ENCODE results near the gene METAP1D. TPM values are rescaled to one million over a fixed set of nuclear protein-coding genes. Genes with fewer than 3 reads are reported as not detected.

The METAP1D gene
- total and polyA plus RNA-seq, 2 donors from 2014 or later = 4.0 to 6.2 TPM

DNA sequence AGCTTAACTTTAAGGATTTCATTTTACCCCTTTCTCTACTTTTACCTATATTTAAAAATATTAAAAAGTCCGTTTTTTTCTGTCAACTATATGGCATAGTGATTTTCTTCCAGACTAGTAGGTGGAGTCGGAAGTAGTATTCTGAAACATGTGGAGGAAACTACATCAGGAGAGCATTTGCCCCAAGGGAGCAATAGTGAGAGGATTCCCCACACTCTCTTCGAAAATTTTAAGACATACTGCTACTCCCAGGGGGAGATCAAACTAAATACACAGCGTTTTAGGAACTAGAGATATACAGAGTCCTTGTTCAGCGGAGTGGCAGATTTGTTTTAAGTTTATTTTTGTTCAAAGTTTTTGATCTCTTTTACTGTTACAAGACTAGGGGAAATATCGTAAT, 40.6 kb downstream of the METAP1D start:
- no peak for FAIRE-seq

GRCh38 chr2:172046080-172046678, 46.4 kb downstream of the METAP1D start:
- intact Hi-C loops (cut with DNase I) = no loop called here
- no peak overlapping the region for H3K4me3 ChIP-seq (ENCODE audit: low read length in 3 of 3)
- H3K4me1 ChIP-seq (ENCODE audit: control insufficient read depth in 2 of 3, insufficient read depth in 2 of 3, low read depth in 1 of 3, low read length in 3 of 3) = no peaks in the 10 kb centered on the region
- no peak overlapping the region for H3K27ac ChIP-seq (ENCODE audit: low read depth in 2 of 2, low read length in 2 of 2)
- no peak for FAIRE-seq
- no peaks in the 10 kb centered on the region for H3K27me3 ChIP-seq (ENCODE audit: control insufficient read depth, insufficient read depth, low read length)
- DNase-seq = no peak
- no peak for TF ChIP-seq CTCF (IDR thresholded peaks at IDR 0.05; ENCODE audit: borderline replicate concordance, extremely low read depth, insufficient read depth)
- no peak overlapping the region for H3K9ac ChIP-seq (ENCODE audit: low read length in 3 of 3)
- H3K9me3 ChIP-seq (ENCODE audit: control insufficient read depth in 2 of 3, insufficient read depth in 1 of 3, low read length in 3 of 3) = no peaks in the 10 kb centered on the region
- H3K36me3 ChIP-seq (ENCODE audit: control insufficient read depth in 2 of 3, insufficient read depth in 3 of 3, low read length in 3 of 3) = no peaks in the 10 kb centered on the region

More for the DNA sequence above, 40.6 kb downstream of the METAP1D start:
- no peak for TF ChIP-seq CTCF (IDR thresholded peaks at IDR 0.05; ENCODE audit: borderline replicate concordance, extremely low read depth, insufficient read depth)
- no peaks in the 10 kb centered on the region for H3K4me1 ChIP-seq (ENCODE audit: control insufficient read depth in 2 of 3, insufficient read depth in 2 of 3, low read depth in 1 of 3, low read length in 3 of 3)
- H3K27me3 ChIP-seq (ENCODE audit: control insufficient read depth, insufficient read depth, low read length) = no peaks in the 10 kb centered on the region
- no peaks in the 10 kb centered on the region for H3K36me3 ChIP-seq (ENCODE audit: control insufficient read depth in 2 of 3, insufficient read depth in 3 of 3, low read length in 3 of 3)
- no peak overlapping the region for H3K4me3 ChIP-seq (ENCODE audit: low read length in 3 of 3)
- H3K9me3 ChIP-seq (ENCODE audit: control insufficient read depth in 2 of 3, insufficient read depth in 1 of 3, low read length in 3 of 3) = no peaks in the 10 kb centered on the region
- intact Hi-C loops (cut with DNase I) = no loop called here
- no peak overlapping the region for H3K9ac ChIP-seq (ENCODE audit: low read length in 3 of 3)
- DNase-seq = no peak
- H3K27ac ChIP-seq (ENCODE audit: low read depth in 2 of 2, low read length in 2 of 2) = no peak overlapping the region

DNA sequence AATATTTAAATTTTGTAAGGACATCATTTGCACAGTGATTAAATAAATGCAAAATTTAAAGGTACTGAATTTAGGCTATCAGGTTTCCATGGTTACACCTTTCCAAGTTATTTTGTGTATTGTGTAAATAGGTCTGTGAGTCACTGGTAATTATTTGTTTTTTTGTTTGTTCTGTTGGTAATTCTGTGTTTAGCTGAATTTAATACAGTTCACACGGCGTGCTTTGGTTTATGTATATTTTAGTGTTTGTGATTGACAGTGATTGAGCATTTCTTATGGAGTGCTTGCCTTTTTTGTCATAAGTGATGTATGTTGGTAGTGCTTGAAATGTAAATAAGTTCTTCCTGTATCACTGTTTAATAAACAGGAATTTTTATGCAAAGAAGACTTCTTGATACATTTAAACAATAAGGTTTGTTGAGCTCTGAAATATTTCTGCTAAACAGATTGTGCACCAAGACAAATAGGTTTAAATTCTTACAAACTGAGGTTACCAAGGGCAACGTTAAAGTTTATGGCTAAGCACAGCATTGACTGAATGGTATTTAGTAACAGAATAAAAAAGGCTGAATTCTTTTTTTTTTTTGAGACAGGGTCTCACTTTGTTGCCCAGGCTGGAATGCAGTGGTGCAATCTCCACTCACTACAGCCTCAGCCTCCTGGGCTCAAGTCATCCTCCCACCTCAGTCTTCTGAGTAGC, 47.3 kb downstream of the METAP1D start:
- intact Hi-C loops (cut with DNase I) = no loop called here
- H3K9ac ChIP-seq (ENCODE audit: low read length in 3 of 3) = no peak overlapping the region
- H3K27me3 ChIP-seq (ENCODE audit: control insufficient read depth, insufficient read depth, low read length) = no peaks in the 10 kb centered on the region
- no peak for TF ChIP-seq CTCF (IDR thresholded peaks at IDR 0.05; ENCODE audit: borderline replicate concordance, extremely low read depth, insufficient read depth)
- H3K27ac ChIP-seq (ENCODE audit: low read depth in 2 of 2, low read length in 2 of 2) = no peak overlapping the region
- H3K9me3 ChIP-seq (ENCODE audit: control insufficient read depth in 2 of 3, insufficient read depth in 1 of 3, low read length in 3 of 3) = no peaks in the 10 kb centered on the region
- H3K36me3 ChIP-seq (ENCODE audit: control insufficient read depth in 2 of 3, insufficient read depth in 3 of 3, low read length in 3 of 3) = no peaks in the 10 kb centered on the region
- DNase-seq (peak in 1 of 5 donors; percentile 32), FAIRE-seq (no peak)
- no peak overlapping the region for H3K4me3 ChIP-seq (ENCODE audit: low read length in 3 of 3)
- H3K4me1 ChIP-seq (ENCODE audit: control insufficient read depth in 2 of 3, insufficient read depth in 2 of 3, low read depth in 1 of 3, low read length in 3 of 3) = peaks cover 0 to under 1% (median 0%) of the 10 kb centered on the region in 3 donors
